ENCODE results near the gene ZNF12.

Gene ZNF12

GRCh38 chr7:6646465-6646864, 60.3 kb downstream of the ZNF12 start:
- no peak for DNase-seq

- no peak for DNase-seq
These were observed 62.0 kb downstream of the ZNF12 start for GRCh38 chr7:6644728-6645127.

GRCh38 chr7:6643915-6644625, 62.7 kb downstream of the ZNF12 start:
- DNase-seq: no peak

- DNase-seq: no peak
These were observed 63.7 kb downstream of the ZNF12 start for GRCh38 chr7:6642861-6643640.

- DNase-seq: no peak
These were observed 64.4 kb downstream of the ZNF12 start for GRCh38 chr7:6642239-6642839.

- DNase-seq: no peak
These were observed 65.3 kb downstream of the ZNF12 start for GRCh38 chr7:6641305-6642035.

- DNase-seq: no peak
These were observed 66.5 kb downstream of the ZNF12 start for GRCh38 chr7:6640246-6640721.

GRCh38 chr7:6639627-6640026, 67.1 kb downstream of the ZNF12 start:
- DNase-seq: no peak

GRCh38 chr7:6639032-6639431, 67.7 kb downstream of the ZNF12 start:
- DNase-seq: no peak
